NCI-H1436 treated with DMSO at 0.1 percent for 48 hours (cell line): ENCODE results near the gene TNS1.

Experiments used
- DNase-seq: peaks from one replicate; lab custom pipeline; 2025; lab: John Stamatoyannopoulos, UW

TNS1 gene

DNA sequence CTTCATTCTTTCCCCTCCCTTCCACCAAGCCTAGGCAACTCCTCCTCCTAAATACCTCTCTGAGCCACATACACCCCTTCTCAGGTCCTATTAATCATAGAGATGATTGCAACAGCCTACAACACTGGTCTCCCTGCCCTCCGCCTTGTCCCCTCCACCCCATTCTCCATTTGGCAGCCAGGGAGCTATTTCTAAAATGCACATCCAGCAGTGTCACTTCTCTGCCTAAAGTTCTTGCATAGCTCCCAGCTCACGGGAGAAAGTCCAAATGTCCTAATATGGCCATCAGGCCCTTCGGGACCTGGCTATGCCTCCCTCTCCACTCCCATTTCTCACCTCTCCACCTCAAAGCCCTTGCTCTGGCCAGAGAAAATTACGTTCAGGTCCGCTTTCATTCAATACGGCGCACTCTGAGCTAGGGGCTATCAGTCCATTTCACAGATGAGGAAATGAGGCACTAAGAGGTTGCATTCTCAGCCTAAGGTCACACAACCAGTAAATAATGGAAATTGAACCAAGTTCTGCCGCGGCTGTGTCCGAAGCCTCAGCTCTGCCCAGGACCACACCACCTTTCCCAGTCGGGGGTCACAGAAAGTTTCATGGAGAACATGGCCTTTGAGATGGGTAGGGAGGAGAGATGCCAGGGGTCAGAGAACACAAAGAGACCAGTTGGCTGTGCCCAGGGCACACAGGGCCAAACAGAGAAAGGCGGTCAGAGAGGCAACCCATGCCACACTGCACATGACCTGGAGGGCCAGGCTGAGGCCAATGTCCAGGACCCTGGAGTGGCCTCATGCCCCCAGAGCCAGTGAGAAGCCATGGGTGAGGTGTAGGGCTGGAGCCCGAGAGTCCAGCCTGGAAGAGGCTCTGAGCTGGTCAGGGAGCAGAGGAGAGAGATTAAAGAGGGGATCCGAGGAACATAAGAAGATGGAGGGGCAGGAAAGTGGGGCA is 72.8 kb downstream of the TNS1 start:
- no peak for DNase-seq

DNA sequence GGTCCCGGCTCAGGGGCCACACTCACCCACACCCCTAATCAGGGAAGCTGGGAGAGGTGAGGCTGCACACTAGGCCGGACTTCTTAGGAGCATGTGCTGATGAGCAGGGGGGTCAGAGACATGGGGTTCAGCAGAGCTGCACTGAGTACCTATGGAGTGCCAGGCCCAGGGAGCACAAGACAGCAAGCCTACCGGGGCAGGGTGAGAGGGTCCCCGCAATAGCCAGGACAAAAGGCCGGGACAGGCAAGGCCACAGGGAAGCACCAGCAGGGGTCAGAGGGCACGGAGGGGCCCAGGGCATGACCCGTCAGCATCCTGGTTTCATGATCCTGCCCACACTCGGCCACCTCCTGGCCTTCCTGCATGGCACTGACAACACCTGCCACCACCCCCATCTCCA is 73.5 kb downstream of the TNS1 start:
- DNase-seq: no peak

DNA sequence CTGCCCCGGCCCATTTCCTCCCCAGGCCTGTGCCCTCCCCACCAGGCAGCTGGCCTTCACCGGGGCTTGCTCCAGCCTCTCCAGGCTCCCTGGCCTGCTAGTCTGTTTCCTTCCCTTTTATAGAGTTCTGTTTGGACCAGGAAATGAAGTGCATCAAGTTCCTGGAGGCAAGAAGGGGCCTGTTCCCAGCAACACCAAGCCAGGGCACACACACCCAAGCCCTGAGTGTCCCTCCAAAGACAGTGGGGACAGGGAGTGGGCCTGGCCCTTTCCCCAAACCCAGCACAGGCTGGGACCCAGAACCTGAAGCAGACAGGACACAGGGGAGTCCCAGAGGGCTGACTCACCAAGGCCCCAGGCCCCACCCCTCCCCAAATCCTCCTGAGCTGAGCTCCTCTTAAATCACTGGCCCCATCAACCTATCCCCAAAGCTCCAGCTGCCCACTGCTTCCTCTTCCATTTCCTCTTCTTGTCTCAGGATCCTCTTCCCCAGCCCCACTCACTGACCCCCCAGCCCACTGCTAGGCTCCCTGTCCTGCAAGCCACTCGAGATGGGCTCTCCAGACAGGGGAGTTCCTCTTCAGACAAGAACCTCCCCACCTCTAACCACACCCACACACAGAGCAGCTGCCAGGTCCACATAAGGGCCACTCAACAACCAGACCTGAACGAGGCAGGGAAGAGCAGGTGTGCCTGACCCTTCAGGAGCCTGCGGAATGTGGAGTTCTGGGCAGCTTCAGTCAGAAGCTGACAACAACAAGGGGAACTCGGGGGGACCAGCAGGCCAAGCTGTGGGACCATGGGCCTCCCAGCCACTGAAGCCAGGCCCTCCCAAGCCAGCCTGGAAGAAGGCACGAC is 74.2 kb downstream of the TNS1 start:
- DNase-seq: no peak

DNA sequence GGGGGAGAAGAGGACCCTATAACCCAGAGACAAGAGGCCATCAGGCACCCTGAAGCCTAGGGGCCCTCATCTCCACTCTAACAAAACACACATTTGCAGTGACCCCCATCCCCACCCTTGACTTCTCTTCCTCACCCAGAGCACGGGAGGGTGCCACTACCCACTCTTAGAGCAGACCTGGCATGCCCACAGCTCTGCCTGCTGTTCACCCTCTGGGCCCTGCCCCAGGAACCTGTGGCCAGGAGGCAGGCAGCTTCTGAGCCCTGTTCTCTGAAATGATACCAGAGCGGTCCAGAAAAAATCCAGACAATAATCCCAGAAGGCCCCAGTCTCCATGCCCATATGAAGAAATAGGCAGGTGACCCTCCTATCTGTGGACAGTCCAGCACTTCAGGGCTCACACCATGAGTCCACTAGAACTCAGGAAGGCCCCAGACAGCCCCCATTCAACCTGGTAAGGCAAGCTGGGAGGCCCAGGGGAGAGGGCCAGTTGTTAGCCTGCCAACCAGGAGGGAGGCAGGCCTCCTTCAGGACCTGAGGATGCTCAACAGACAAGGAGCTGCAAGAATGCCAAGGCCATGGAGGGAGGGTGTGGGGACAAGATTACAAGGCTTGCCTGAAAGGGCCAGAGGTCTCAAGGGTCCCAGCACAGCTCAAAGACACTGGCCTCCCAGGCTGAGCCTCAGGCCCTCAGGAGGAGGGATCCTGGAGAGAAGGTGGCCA is 75.0 kb downstream of the TNS1 start:
- DNase-seq: no peak

DNA sequence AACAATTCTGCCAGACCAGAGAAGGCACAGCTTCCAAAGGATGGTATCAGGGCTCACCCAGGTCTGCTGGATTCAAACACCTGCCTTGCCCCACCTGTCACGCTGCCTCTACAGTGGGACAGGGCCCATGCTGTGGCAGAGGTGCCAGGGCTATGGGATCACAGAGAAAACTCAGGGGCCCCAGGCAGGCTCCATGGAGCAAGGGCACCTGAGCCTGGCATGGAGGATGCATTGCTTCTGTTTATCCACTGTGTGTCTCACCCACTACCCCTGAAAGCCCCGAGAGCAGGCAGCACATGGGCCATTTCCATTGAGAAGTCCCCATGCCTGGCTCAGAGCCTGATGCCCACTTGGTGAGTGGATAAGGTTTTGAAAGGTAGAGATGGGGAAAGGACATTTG is 76.0 kb downstream of the TNS1 start:
- no peak for DNase-seq

DNA sequence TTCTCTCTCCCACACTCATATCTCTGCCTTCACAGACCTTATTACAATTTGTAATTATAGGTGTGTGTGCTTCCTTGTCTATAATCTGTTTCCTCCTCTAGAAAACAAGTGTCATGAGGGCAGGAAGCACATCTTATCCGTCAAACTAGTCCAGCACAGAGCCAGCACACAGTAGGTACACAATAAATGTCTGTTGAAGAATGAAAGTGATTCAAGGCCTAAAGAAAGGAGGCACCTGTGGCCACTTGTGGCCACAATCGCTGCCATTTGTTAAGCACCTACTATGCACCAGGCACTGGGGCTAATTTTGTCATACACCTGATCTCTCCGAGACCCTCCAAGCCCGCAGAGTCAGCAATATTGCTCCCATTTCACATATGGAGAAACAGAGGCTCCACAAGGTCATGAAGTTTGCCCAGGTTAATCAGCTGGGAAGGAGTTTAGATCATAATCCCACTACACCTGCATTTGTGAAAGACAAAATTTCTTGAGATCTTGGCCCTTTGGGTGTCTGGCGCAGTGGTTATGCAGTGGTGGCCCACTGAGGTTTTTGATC is 78.4 kb downstream of the TNS1 start:
- no peak for DNase-seq

DNA sequence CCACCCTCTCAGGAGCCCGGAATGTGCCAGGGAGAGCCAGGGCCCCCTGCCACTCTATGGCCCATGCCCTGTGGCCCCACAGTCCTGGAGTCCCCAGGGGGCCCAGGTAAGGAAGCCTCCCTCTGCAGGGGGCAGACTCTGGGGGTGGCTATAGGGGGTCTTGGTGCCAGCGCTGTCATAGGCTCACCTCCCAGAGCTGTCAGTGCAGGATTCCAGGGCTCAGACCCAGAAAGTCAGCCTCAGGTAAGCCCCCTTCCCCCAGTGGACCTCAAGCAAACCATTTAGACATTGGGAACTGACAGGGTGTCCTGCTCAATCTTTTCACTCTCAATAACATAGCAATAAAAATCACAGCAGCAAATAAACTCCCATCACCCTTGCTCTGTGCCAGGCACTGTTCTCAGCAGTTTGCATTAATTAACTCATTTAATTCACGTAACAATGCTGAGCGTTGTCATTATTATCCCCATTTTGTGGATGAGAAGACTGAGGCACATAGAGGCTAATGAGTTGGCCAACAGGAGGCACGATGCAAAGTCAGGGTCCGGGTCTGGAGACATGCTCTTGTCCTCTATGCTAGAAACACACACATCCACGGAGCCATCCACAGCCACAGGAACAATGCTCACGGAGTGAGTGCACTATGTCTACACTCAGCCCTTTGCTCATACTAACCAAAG is 79.6 kb downstream of the TNS1 start:
- DNase-seq: no peak

DNA sequence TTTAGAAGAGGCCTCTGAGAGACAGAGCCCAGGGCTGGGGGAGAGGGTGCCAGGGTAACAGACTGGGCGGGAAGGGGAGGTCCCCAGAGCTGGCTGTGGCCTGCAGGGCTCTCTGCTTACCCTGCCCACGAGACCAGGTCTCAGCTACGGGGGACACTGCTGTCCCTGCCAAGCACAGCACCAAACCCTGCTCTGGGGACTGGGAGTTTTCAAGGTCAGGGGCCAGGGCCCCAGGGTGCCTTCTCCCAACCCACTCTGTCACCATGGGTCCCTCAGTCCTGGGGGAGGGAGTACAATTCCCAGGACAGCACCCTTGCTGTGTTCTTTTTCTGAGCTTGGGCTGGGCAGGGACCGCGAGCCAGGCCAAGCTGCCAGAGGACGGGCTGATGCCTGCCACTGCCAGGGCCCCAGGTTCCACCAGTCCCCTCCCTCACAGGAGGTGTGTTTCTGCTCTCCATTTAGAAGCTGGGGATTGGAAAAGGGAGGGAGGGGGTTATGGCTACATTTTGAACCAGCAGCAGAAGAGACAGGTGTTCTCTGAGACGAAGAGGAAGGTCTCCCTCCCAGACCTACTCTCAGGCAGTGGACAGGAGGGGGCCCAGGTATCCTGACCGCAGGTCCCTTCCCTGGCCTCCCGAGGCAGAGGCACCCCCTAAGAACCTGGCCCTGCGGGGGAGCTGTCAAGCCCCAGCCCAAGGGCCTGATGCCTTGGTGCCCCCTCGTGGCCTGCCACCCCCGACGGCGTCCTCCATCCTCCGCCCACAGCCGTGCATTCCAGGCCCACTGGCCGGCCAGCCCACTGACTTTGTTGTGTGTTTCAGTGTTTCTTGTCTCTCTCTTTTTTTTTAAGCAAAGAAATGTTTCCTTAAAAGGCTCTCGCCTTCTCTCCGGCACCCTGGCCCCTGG is 80.4 kb downstream of the TNS1 start:
- no peak for DNase-seq

DNA sequence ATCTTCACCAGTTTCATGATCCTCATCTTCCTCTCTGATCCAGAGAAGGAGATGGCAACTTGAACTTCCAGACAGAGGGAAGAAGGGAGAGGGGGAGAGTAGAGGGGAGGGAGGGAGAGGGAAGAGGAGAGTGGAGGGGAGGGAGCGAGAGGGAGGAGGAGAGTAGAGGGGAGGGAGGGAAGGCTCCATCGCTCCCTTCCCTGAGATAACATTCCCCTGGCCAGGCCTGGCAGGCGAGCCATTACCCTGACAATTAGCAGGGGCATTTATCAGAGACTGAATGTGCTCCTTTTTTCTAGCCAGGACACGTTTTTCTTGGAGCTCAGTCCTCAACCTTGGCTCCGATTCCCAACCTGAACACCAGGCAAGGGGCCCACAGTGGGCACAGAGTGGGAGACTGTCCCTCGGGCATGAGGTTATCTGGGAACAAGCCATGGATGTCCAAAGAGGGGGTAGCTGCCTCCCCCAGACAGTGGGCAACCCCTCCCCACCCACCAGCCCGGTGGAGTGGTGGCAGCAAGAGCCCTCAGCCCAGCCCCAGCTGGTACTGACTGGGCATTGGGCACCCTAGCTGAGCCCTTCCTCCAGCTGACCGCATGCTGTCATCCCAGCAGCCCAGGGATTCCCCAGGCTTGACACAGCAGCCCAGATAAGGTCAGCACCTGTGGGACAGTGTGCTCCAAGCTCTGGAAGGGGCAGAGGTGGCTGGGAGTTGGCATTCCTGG is 81.8 kb downstream of the TNS1 start:
- no peak for DNase-seq

DNA sequence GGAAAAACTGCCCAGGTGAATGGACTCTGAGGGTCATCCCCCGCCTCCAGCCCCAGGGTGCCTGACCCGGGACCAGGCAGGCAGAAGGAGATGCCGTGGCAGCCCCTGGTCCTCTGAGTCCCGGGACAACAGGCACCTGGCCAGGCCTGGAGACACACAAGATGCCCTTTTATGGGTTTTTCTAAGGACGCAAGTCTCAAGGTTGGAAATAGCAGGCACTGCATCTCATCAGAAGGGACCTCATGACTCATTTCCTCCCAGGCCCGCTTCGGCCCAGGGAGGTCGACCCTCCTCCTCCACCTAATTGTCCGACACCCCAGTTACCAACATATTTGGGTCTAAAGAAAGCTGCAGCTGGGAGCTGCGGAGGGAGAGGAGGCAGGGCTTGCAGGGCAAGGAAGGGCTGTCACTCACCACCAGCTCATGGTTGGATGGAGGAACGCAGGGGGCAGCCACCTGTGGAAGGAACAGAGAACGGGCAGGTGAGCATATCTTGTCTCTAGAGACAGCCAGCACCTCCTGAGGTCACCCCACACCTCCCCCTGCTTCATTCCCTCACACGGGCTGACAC is 82.9 kb downstream of the TNS1 start:
- DNase-seq: no peak

DNA sequence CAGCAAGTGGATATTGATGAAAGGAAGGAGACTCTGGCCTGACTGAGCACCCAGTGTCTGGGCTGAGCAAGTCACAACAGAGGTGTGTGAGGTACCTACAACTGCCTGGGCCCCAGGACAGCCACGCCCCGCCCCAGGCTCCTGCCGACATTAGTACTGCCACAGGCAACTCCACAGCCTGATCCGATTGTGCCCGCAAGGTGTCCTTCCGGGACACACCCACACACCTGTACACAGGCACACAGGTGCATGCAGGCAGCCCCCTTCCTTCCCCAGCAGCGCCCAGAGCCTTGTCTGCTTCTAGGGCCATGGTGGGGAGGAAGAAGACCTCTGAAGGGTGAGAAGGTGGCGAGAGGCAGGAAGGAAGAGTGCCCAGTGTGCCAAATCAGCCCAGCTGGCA is 83.6 kb downstream of the TNS1 start:
- DNase-seq: no peak

DNA sequence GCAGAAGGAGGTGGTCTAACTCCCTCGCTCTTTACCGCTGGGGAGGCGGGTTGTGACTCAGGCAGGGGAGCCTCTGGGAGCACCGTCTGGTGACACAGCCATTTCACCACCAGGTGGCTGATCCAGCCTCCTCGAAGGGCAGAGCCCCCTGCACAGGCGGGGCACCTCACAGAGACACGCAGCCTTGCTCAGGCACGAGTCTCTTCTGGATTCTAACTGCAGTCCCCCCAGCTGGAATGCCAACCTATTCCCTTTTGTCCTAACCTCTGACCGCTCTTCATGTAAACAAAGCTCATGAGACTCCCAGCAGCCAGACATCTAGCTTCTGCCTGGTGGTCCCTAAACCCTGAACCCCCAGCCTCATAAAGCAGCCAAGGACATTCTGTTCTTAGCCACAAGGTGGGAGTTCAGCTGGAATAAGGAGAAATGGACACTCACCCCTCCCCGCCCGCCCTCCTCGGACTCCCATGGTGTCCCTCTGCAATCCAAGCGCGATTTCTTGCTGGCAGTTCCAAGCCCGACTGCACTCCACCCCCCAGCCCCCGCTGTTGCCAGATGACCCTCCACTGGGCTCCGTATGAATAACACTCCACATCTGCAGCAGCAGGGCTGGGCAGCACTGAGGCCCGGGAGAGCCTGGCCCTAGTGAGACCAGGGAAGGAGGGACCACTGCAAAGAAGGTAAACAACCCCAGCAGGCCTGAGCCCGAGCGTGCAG is 84.3 kb downstream of the TNS1 start:
- no peak for DNase-seq

DNA sequence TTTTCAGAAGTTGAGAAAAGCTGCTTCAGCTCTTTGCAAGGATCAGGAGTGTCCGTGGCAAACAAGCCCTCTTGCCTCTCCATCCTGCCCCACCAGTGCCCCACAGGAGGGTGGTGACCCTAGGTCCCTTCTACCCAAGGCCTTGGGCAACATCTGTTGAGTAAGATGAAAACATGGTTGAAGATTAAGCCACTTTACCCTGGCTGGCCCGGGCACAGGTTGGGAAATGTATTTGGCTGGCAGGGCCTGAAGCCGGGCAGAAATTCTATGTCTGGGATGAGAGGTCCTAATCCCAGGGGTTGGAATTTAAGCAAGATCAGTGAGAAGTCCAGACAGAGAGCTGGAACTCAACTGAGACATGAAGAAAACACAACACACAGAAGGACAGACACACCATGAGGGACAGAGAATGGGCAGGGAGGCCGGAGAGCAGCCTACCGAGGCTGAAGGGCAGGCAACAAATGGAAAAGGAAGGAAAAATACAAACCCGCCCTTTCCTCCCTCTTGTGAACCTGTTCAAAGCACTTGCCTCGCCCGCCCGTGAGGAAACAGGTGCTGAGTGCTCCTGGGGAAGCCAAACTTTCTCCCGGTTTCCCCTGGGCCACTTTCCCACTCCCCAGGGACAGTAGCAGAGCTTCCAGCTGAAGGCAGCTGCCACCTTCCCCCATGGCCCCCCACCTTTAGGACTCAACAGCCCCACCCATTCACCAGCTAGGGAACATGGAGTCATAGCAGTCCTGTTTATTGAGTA is 86.1 kb downstream of the TNS1 start:
- DNase-seq: no peak

DNA sequence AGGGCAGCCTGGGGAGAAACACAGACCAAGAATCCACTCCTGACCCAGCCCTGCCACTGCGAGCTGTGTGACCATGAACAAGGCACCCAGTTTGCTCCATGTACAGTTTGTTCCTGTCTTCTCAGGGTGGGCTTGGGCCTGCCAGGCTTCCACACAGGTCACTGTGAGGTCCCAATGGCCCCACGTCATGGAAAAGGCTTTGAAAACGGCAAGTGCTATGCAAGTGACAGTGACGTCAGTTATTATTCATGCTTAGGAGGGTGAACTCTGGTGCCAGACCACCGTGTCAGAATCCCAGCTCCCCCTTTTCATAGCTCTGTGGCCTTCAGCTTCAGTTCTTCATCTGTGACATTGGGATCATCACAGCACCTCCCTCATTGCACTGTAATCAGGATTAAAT is 87.1 kb downstream of the TNS1 start:
- DNase-seq: no peak

DNA sequence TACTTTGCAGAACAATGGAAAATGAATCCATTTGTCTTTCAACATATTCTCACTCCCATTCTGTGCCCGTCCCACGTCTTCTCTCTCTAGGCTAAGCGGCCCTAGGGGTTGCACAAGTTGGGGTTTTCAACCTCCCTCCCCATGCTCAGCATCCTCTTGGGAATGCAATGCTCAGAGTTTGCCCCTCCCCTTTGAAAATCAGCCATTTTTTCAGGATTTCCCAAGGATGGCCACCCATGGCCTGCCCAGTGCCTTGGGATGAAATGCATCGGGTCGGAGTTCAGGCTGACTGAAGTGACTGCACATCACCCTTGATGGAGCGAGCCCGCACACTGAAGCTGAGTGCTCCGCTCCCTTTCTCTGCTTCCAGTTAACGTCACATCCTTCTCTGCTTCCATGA is 87.9 kb downstream of the TNS1 start:
- no peak for DNase-seq

DNA sequence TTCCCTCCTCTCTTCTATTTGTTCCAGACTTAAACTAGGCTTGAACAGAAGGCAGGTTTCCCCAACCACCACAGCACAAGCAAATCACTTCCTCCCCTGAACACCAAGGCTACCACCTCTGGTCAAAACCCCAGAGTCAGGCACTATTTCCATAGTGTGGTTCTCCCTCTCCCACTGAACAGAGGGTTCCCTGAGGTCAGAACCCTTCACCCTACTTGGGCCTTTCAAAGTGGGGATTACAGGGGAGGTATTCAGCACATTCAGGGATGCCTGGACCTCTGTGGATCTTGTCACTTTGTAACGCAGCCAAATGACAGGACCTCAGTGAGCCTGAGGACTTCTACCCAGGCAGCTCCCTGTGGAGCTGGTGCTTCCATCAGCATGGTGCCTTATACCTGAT is 88.7 kb downstream of the TNS1 start:
- no peak for DNase-seq

DNA sequence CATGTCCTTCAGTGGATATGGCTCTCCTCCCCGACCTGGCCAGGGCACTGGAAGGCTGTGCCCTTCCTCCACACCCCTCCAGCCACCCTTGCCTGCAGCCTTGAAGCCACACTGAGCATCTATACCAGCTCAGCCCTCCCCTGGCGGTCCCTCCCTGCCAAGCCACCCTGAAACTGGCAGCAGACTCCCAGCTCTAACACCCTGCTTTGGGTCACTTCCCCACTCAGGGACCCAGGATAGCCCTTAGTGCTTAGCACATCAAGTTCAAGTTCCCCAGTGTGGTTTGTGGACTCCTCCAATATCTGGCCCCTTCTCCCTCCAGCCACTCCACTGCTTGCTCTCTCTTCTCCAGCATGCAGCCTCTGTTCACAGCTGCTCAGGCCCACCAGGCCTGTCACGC is 89.4 kb downstream of the TNS1 start:
- DNase-seq: no peak
